Testis (tissue), 3 donors: ENCODE data around the gene DAP. TPM values are rescaled to one million over a fixed set of nuclear protein-coding genes. Genes with fewer than 3 reads are reported as not detected.

Experiments used
- DNase-seq: peaks from one replicate; pipeline ENCODE4 v3.0.0-alpha.2; 2019
- H3K27ac ChIP-seq, 2 donors: fragments of 200-600 bp; sonication (generic); one replicate each; pipeline ENCODE4 v1.5.1; 2019
- H3K27me3 ChIP-seq: fragments of 200-600 bp; sonication (generic); one replicate; pipeline ENCODE4 v1.5.1; 2019
- H3K36me3 ChIP-seq: fragments of 200-600 bp; sonication (generic); one replicate; pipeline ENCODE4 v1.5.1; 2017; ENCODE audit warnings: low read depth; ENCODE audit errors: missing control alignments
- H3K4me1 ChIP-seq: fragments of 200-600 bp; sonication (generic); one replicate; pipeline ENCODE4 v1.5.1; 2019
- H3K4me3 ChIP-seq, 2 donors: fragments of 200-600 bp; sonication (generic); one replicate each; pipeline ENCODE4 v1.5.1; 2017 to 2019
- H3K9me3 ChIP-seq: fragments of 200-600 bp; sonication (generic); one replicate; pipeline ENCODE4 v1.5.1; 2017
- POLR2A ChIP-seq: fragments of 450-650 bp; IDR thresholded peaks from one replicate; pipeline ENCODE4 v1.6.1; 2017; ENCODE audit warnings: antibody characterized with exemption, mild to moderate bottlenecking, moderate library complexity
- WGBS, 2 donors: methylation state at CpG; one replicate each; pipeline ENCODE4 v1.1.5; 2018; 5-methylcytosine and 5-hydroxymethylcytosine counted together
- intact Hi-C: fragments of 100-400 bp; cut with DNase I; formaldehyde crosslinking; loops from one replicate; pipeline ENCODE4 v1.15.1; 2023; ENCODE audit warnings: low total_unique reads
- polyA plus RNA-seq: library from polyadenylated mRNA; stranded (reverse); fragments of 350-450 nt; fragmentation: Illumina TruSeq; extraction: RNeasy Lipid Tissue Mini Kit (QIAGEN cat#74804); gene quantifications from one replicate; pipeline ENCODE4 v1.2.3, GENCODE V29; 2014; ENCODE audit warnings: low read depth, low replicate concordance; ENCODE audit not compliant: insufficient read depth
- total RNA-seq, 2 donors: library from RNA; depleted of rRNA; stranded (reverse); fragments of >200 nt; gene quantifications; one replicate each; pipeline ENCODE4 v1.2.3, GENCODE V29; 2016
- TF ChIP-seq, protein P1 (sequence below), 3 experiments: fragments of 450-650 bp in 2 of 3; fragments of 200-600 bp in 1 of 3; sonication (generic) in 1 of 3; IDR thresholded peaks; one replicate each; pipeline ENCODE4 v1.5.1; 2016 to 2019; ENCODE audit warnings: antibody characterized with exemption in 3 of 3, mild to moderate bottlenecking in 2 of 3, moderate library complexity in 1 of 3

DAP gene
- total and polyA plus RNA-seq, 3 donors from 2014 or later: 46.3 to 92.2 (median 48.1) TPM

GRCh38 chr5:10750909-10751308 lies 10.1 kb downstream of the DAP start:
- intact Hi-C loops: no loop called here
- TF ChIP-seq, protein P1, sequence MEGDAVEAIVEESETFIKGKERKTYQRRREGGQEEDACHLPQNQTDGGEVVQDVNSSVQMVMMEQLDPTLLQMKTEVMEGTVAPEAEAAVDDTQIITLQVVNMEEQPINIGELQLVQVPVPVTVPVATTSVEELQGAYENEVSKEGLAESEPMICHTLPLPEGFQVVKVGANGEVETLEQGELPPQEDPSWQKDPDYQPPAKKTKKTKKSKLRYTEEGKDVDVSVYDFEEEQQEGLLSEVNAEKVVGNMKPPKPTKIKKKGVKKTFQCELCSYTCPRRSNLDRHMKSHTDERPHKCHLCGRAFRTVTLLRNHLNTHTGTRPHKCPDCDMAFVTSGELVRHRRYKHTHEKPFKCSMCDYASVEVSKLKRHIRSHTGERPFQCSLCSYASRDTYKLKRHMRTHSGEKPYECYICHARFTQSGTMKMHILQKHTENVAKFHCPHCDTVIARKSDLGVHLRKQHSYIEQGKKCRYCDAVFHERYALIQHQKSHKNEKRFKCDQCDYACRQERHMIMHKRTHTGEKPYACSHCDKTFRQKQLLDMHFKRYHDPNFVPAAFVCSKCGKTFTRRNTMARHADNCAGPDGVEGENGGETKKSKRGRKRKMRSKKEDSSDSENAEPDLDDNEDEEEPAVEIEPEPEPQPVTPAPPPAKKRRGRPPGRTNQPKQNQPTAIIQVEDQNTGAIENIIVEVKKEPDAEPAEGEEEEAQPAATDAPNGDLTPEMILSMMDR (IDR thresholded peaks at IDR 0.05): no peak
- TF ChIP-seq POLR2A: no peak
- Histone ChIP-seq H3K4me1 (peaks cover 2% of the 10 kb centered on the region), H3K27me3 (no peaks in the 10 kb centered on the region), H3K4me3 (no peak overlapping the region), H3K9me3 (no peaks in the 10 kb centered on the region), H3K27ac (no peak overlapping the region), H3K36me3 (no peaks in the 10 kb centered on the region)
- 46 to 48% methylated on average over 3 of the region's 3 CpGs for WGBS, 2 donors
- no peak for DNase-seq

- 93 to 94% methylated on average over 9 of the region's 9 CpGs for WGBS, 2 donors
- Histone ChIP-seq H3K9me3 (no peaks in the 10 kb centered on the region), H3K4me3 (no peak overlapping the region), H3K27me3 (no peaks in the 10 kb centered on the region), H3K36me3 (no peaks in the 10 kb centered on the region), H3K4me1 (peaks cover 2% of the 10 kb centered on the region), H3K27ac (no peak overlapping the region)
- DNase-seq: no peak
- no peak for TF ChIP-seq POLR2A
- intact Hi-C loops: no loop called here
These were observed 13.1 kb downstream of the DAP start for GRCh38 chr5:10747678-10748622.

DNA sequence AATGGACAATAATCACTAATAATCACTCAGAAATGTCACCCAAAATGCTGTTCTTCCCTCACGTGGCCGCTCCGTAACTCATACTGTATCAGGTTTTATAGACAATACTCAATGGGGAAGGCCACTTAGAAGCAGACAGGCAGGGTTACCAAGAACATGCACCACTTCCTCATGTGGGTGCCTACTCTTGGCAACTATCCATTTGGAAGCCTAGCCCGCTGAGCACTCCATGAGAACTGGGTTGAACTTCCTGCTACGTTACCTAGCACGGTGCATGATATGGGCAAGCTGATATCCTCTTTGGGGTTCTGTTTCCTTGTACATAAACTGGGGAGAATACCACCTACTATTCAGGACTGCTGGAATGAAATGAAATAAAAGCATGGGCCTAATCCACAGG lies 14.3 kb downstream of the DAP start:
- 81 to 91% methylated on average over 6 of the region's 6 CpGs for WGBS, 2 donors
- no peaks in the 10 kb centered on the region for H3K9me3 ChIP-seq
- H3K27ac ChIP-seq: no peak overlapping the region
- intact Hi-C loops: no loop called here
- no peak overlapping the region for H3K4me3 ChIP-seq
- H3K36me3 ChIP-seq: no peaks in the 10 kb centered on the region
- no peak for DNase-seq
- TF ChIP-seq, protein P1 (IDR thresholded peaks at IDR 0.05): no peak
- TF ChIP-seq POLR2A: no peak
- peaks cover 2% of the 10 kb centered on the region for H3K4me1 ChIP-seq
- no peaks in the 10 kb centered on the region for H3K27me3 ChIP-seq

- no peaks in the 10 kb centered on the region for H3K27me3 ChIP-seq
- no peak overlapping the region for H3K27ac ChIP-seq
- no peaks in the 10 kb centered on the region for H3K36me3 ChIP-seq
- intact Hi-C loops: no loop called here
- H3K4me3 ChIP-seq: no peak overlapping the region
- TF ChIP-seq, protein P1 (IDR thresholded peaks at IDR 0.05): no peak
- no peak for TF ChIP-seq POLR2A
- 85 to 92% methylated on average over 5 of the region's 5 CpGs for WGBS, 2 donors
- H3K9me3 ChIP-seq: no peaks in the 10 kb centered on the region
- no peak for DNase-seq
- H3K4me1 ChIP-seq: no peaks in the 10 kb centered on the region
These were observed 15.9 kb downstream of the DAP start for GRCh38 chr5:10745133-10745532.

GRCh38 chr5:10744681-10745080 lies 16.4 kb downstream of the DAP start:
- WGBS, 2 donors: 95% methylated on average over 8 of the region's 8 CpGs
- no peaks in the 10 kb centered on the region for H3K27me3 ChIP-seq
- no peaks in the 10 kb centered on the region for H3K36me3 ChIP-seq
- DNase-seq: no peak
- H3K4me3 ChIP-seq: no peak overlapping the region
- H3K9me3 ChIP-seq: no peaks in the 10 kb centered on the region
- TF ChIP-seq POLR2A: no peak
- no peak overlapping the region for H3K27ac ChIP-seq
- intact Hi-C loops: no loop called here
- H3K4me1 ChIP-seq: no peaks in the 10 kb centered on the region

GRCh38 chr5:10743951-10744350 lies 17.1 kb downstream of the DAP start:
- DNase-seq: no peak
- Histone ChIP-seq H3K9me3 (no peaks in the 10 kb centered on the region), H3K36me3 (no peaks in the 10 kb centered on the region), H3K4me1 (no peaks in the 10 kb centered on the region), H3K4me3 (no peak overlapping the region), H3K27me3 (no peaks in the 10 kb centered on the region), H3K27ac (no peak overlapping the region)
- intact Hi-C loops: no loop called here
- TF ChIP-seq POLR2A: no peak
